Activated CD8-positive, alpha-beta memory T cell treated with anti-CD3 and anti-CD28 coated beads for 48 hours (primary cell): ENCODE measurements around the gene MARCHF2.

Experiments used
- DNase-seq, 3 experiments: peaks; one replicate each; pipeline ENCODE4 v3.0.0-alpha.2; 2020; ENCODE audit warnings: low read depth in 2 of 3, low spot score in 2 of 3

Gene MARCHF2

GRCh38 chr19:8387688-8388611 is 25.2 kb upstream of the MARCHF2 start:
- no peak for DNase-seq

DNA sequence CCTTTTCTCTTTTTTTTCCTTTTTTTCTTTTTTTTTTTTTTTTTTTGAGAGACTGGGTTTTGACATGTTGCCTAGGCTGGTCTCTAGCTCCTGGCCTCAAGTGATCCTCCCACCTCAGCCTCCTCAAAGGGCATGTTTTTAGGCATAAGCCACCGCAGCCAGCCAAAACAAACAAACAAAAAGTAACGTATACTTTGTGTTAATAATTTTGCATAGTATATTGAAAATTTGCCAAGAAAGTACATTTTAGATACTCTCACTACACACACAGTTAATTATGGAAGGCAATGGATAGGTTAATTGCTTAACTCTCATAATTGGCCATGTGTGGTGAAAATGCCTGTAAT is 24.5 kb upstream of the MARCHF2 start:
- DNase-seq: no peak

GRCh38 chr19:8389891-8390616 is 23.1 kb upstream of the MARCHF2 start, which contains the start of gene RAB11B:
Gene RAB11B, plus strand, starts transcription at chr19:8390360. Its CDS starts 57 bp downstream, at chr19:8390417.
- peak; percentile 84 to 96 (median 87) for DNase-seq

DNA sequence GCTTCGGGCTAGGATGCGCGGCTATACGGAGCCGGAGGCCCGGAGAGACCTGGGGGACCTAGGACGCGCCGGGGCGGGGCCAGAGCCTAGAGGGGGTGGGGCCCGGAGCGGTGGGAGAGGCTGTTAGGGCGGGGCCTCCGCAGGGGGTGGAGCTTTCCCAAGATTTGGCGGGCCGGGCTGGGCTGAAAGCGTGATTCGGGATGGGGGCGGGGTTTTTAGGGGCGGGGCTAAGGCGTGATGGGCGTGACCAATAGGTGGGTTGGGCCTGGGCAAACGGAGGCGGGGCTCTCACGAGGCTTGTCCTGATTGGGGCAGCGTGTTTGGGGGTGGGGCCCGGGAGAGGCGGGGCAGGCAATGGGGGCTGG is 22.5 kb upstream of the MARCHF2 start:
- DNase-seq: peak; percentile 80 to 98 (median 96)

- DNase-seq: no peak
Measured at GRCh38 chr19:8391198-8392016, 21.7 kb upstream of the MARCHF2 start.

GRCh38 chr19:8392017-8392591 is 21.0 kb upstream of the MARCHF2 start:
- DNase-seq: no peak

DNA sequence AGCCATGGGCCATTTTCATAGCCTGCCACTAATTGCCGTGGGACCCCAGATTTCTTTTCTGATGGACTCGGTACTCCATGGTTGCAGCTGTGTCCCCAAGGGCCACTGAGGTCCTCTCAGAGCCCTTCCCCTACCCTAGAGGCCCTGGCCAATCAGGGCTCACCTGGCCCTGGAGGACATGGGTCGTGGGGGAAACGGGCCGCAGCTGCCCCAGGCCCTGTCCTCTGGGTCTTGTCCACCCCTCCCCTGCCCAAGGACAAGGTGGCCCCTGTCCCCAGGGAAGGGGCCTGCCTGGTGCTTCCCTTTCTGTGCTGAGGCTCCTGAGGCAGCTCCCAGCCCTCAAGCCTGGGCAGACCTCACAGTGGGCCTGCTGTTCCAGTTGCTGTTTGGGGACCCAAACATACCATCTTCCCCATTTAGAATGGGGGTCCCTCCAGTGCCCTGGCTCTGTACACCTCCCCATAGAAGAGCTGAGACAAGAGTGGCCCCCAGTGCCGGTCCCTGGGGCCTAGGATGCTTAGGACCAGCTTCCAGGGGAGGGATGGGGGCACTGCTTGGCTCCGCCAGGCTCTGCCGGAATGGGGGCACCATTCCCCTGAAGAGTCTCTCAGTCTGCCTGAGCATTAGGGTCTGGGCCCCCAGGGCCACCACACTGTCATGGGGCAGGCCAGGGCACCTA is 19.8 kb upstream of the MARCHF2 start:
- DNase-seq: no peak

GRCh38 chr19:8393871-8394250 is 19.2 kb upstream of the MARCHF2 start:
- no peak for DNase-seq

GRCh38 chr19:8395621-8396082 is 17.5 kb upstream of the MARCHF2 start:
- no peak for DNase-seq

- DNase-seq: no peak
Measured at GRCh38 chr19:8396185-8396562, 16.9 kb upstream of the MARCHF2 start.

DNA sequence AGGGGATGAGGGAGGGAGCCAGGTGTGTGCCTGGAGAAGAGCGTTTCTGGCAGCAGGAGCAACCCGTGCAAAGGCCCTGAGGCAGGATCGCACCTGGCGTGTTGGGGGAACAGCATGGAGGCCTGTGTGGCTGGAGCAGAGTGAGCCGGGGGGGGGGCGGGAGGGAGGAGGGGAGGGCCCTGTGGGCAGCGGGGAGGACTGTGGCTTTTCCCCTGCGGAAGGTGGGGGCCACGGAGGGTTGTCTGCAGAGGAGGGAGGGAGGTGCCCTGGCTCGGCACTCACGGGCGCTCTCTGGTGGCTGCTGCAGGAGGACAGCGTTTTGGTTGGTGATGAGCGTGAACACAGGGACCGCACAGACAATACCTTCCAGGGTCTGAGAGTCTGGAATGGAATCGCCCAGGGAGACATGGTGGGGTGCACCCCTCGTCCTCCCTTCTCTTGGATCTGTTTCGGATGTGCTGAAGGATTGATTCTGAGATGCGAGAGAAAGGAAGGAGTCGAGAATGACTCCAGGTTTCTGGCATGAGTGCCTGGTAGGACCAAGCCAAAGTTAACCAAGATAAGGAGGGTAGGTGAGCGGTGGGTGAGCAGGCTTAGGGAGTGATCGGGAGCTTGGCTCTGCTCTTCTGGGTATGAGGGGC is 16.4 kb upstream of the MARCHF2 start:
- peak; percentile 40 to 48 (median 45) for DNase-seq

DNA sequence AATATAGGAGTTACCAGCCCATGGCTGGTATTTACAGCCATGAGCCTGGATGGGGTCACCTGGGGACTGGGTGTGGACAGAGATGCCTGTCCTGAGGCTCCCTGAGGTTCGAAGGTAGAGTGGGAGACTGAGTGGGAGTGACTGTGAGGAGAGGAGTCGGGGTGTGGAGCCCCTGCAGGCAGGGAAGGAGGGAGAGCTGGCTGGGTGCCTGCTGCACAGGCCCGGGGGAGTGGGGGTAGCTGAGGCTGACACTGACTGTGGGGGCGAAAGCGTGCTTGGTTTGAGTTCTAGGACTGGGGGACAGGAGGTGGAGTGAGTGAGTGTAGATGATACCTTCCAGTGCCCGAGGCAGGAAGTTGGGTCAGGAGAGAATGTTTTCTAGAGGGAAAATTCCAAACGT is 15.8 kb upstream of the MARCHF2 start:
- DNase-seq: no peak

DNA sequence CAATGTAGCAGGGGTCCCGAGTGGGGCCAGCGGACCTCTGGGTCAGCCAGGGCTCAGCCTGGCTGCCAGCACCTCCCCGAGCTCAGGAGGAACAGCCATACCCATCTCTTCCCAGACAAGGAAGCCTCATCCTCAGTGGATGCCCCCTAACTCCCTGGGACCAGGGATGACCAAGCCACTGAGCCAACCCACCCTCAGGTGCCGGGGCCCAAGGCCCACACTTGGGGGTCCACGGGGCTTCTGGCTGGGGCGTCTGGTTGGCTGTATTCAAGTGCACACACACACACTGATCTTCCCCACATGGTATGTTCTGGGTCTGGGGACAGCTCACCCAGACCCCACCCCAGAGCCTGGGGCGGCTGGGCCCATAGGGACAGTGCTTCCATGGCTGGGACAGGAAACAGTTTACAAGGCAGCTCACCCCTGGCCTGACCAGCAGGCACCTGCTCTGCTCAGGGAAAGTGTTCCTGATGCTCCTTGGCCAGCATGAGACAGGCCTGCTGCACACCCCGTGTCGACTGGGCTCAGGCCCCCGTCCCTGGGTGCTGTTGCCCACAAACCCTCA is 15.3 kb upstream of the MARCHF2 start:
- no peak for DNase-seq

- DNase-seq: no peak
Measured at GRCh38 chr19:8398311-8398771, 14.8 kb upstream of the MARCHF2 start.

DNA sequence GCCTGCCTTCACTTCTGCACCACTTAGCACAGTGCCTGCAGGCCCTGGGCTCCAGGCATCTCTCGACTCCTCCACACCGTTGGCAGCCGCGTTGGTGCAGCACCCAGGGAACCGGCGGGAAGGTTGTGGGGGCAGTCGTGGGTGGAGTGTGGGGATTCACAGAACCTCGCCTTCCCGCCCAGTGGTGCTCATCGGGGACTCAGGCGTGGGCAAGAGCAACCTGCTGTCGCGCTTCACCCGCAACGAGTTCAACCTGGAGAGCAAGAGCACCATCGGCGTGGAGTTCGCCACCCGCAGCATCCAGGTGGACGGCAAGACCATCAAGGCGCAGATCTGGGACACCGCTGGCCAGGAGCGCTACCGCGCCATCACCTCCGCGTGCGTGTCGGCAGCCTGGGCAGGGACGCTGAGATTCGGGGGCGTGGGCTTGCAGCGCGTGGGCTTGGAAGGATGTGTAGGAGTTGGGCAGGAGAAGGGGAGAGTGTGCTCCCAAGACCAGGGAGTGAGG is 13.4 kb upstream of the MARCHF2 start:
- DNase-seq: no peak

DNA sequence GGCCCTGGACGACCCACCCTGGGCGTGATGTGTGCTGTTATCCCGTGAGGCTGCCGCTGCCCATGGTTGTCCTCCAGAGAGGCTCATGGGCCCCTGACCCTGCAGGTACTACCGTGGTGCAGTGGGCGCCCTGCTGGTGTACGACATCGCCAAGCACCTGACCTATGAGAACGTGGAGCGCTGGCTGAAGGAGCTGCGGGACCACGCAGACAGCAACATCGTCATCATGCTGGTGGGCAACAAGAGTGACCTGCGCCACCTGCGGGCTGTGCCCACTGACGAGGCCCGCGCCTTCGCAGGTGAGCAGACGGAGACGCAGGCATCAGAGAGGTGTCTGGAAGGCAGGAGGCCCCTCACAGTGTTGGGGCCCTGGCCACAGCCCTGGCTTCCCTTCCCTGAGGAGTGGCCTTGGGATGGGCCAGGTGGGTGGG is 11.1 kb upstream of the MARCHF2 start:
- no peak for DNase-seq

GRCh38 chr19:8403098-8403819 is 9.8 kb upstream of the MARCHF2 start:
- no peak for DNase-seq

GRCh38 chr19:8403820-8404109 is 9.3 kb upstream of the MARCHF2 start:
- no peak for DNase-seq
